Body of pancreas (tissue), 4 donors: ENCODE results near the gene IGF1R. TPM values are rescaled to one million over a fixed set of nuclear protein-coding genes. Genes with fewer than 3 reads are reported as not detected.

Experiments
- ATAC-seq: fragments of 150-250 bp; one replicate; pipeline ENCODE4 v1.9.1; 2016
- DNase-seq, 4 donors: peaks; one replicate each; pipeline ENCODE4 v3.0.0-alpha.2; 2019
- H3K27ac ChIP-seq, 4 donors: fragments of 200-600 bp; sonication (generic); 1 replicate in 3 of 4; 2 replicates in 1 of 4; pipeline versions ENCODE4 v1.5.1 to v1.6.1; 2016 to 2019; ENCODE audit warnings: mild to moderate bottlenecking in 1 of 4, mixed read lengths in 1 of 4, moderate library complexity in 1 of 4
- H3K27me3 ChIP-seq, 2 donors: fragments of 200-600 bp; sonication (generic); one replicate each; pipeline ENCODE4 v1.6.0; 2016; ENCODE audit warnings: mild to moderate bottlenecking in 1 of 2
- H3K36me3 ChIP-seq, 2 donors: fragments of 200-600 bp; sonication (generic); replicated peaks in 1 of 2; 2 replicates each; pipeline ENCODE4 v1.5.1; 2016; ENCODE audit warnings: low read depth in 2 of 2; ENCODE audit not compliant: insufficient read depth in 1 of 2
- H3K4me1 ChIP-seq: fragments of 200-600 bp; sonication (generic); one replicate; pipeline ENCODE4 v1.6.0; 2016
- H3K4me3 ChIP-seq, 2 donors: fragments of 200-600 bp; sonication (generic); 1 replicate in 1 of 2; 2 replicates in 1 of 2; pipeline ENCODE4 v1.5.1; 2016 to 2019
- H3K9me3 ChIP-seq, 3 donors: fragments of 200-600 bp; sonication (generic); 1 replicate in 2 of 3; 2 replicates in 1 of 3; pipeline ENCODE4 v1.5.1; 2016
- CTCF ChIP-seq, 7 experiments: fragments of 450-650 bp in 4 of 7; fragments of 200-600 bp in 3 of 7; sonication (generic) in 3 of 7; IDR thresholded peaks; one replicate each; pipeline ENCODE4 v1.5.1; 2016 to 2019; ENCODE audit warnings: antibody characterized with exemption in 7 of 7
- POLR2A ChIP-seq, 3 donors: fragments of 450-650 bp; IDR thresholded peaks; one replicate each; pipeline ENCODE4 v1.6.1; 2016; ENCODE audit warnings: antibody characterized with exemption in 3 of 3, mild to moderate bottlenecking in 2 of 3
- WGBS, 2 donors: methylation state at CpG; one replicate each; pipeline ENCODE4 v1.1.5; 2017; 5-methylcytosine and 5-hydroxymethylcytosine counted together
- intact Hi-C: fragments of 100-400 bp; cut with DNase I; formaldehyde crosslinking; loops from one replicate; pipeline ENCODE4 v1.15.1; 2023
- total RNA-seq, 2 donors: library from RNA; depleted of rRNA; stranded (reverse); fragments of >200 nt; gene quantifications; one replicate each; pipeline ENCODE4 v1.1.0, GENCODE V29; 2016

Gene IGF1R
- total RNA-seq, 2 donors from 2014 or later, result 34.8 to 55.7 TPM

GRCh38 chr15:98738689-98739401 is 90.5 kb downstream of the IGF1R start:
- no peak overlapping the region for H3K4me3 ChIP-seq
- DNase-seq (no peak), ATAC-seq (no peak)
- no peaks in the 10 kb centered on the region for H3K36me3 ChIP-seq
- no peaks in the 10 kb centered on the region for H3K27me3 ChIP-seq
- H3K9me3 ChIP-seq, result no peaks in the 10 kb centered on the region
- H3K27ac ChIP-seq, result no peak overlapping the region
- intact Hi-C loops, result no loop called here
- WGBS, 2 donors, result 61 to 69% methylated on average over 9 of the region's 9 CpGs
- peaks cover 29% of the 10 kb centered on the region for H3K4me1 ChIP-seq
- no peak for TF ChIP-seq POLR2A (IDR thresholded peaks at IDR 0.05)
- no peak for TF ChIP-seq CTCF (IDR thresholded peaks at IDR 0.05)

GRCh38 chr15:98740295-98740694 is 92.0 kb downstream of the IGF1R start:
- no peaks in the 10 kb centered on the region for H3K36me3 ChIP-seq
- no peak for TF ChIP-seq POLR2A (IDR thresholded peaks at IDR 0.05)
- TF ChIP-seq CTCF (IDR thresholded peaks at IDR 0.05), result no peak
- no peak overlapping the region for H3K4me3 ChIP-seq
- ATAC-seq (no peak), DNase-seq (no peak)
- H3K27ac ChIP-seq, result no peak overlapping the region
- no peaks in the 10 kb centered on the region for H3K9me3 ChIP-seq
- H3K4me1 ChIP-seq, result peaks cover 21% of the 10 kb centered on the region
- WGBS, 2 donors, result 83 to 87% methylated on average over 4 of the region's 4 CpGs
- no peaks in the 10 kb centered on the region for H3K27me3 ChIP-seq
- intact Hi-C loops, result no loop called here

GRCh38 chr15:98740963-98741362 is 92.6 kb downstream of the IGF1R start:
- WGBS, 2 donors, result 65 to 78% methylated on average over 4 of the region's 4 CpGs

GRCh38 chr15:98743177-98743576 is 94.8 kb downstream of the IGF1R start:
- no peak overlapping the region for H3K4me3 ChIP-seq
- no peaks in the 10 kb centered on the region for H3K9me3 ChIP-seq
- intact Hi-C loops, result no loop called here
- TF ChIP-seq CTCF (IDR thresholded peaks at IDR 0.05) (no peak), POLR2A (IDR thresholded peaks at IDR 0.05) (no peak)
- H3K4me1 ChIP-seq, result peaks cover 31% of the 10 kb centered on the region
- no peaks in the 10 kb centered on the region for H3K27me3 ChIP-seq
- no peak overlapping the region for H3K27ac ChIP-seq
- WGBS, 2 donors, result 88 to 94% methylated on average over 6 of the region's 6 CpGs
- no peak for DNase-seq
- no peak for ATAC-seq
- no peaks in the 10 kb centered on the region for H3K36me3 ChIP-seq

More at GRCh38 chr15:98740963-98741362, 92.6 kb downstream of the IGF1R start:
- H3K36me3 ChIP-seq, result no peaks in the 10 kb centered on the region
- no peak overlapping the region for H3K4me3 ChIP-seq
- H3K9me3 ChIP-seq, result no peaks in the 10 kb centered on the region
- H3K27ac ChIP-seq, result no peak overlapping the region
- ATAC-seq, result no peak
- DNase-seq, result no peak
- no peaks in the 10 kb centered on the region for H3K27me3 ChIP-seq
- intact Hi-C loops, result no loop called here
- H3K4me1 ChIP-seq, result peaks cover 23% of the 10 kb centered on the region
- no peak for TF ChIP-seq POLR2A (IDR thresholded peaks at IDR 0.05)
- TF ChIP-seq CTCF (IDR thresholded peaks at IDR 0.05), result no peak

GRCh38 chr15:98744506-98744905 is 96.2 kb downstream of the IGF1R start:
- ATAC-seq (no peak), DNase-seq (no peak)
- H3K36me3 ChIP-seq, result no peaks in the 10 kb centered on the region
- intact Hi-C loops, result no loop called here
- H3K4me1 ChIP-seq, result peaks cover 27% of the 10 kb centered on the region
- H3K27me3 ChIP-seq, result no peaks in the 10 kb centered on the region
- 52 to 70% methylated on average over 2 of the region's 2 CpGs for WGBS, 2 donors
- H3K9me3 ChIP-seq, result no peaks in the 10 kb centered on the region
- H3K27ac ChIP-seq, result no peak overlapping the region
- TF ChIP-seq CTCF (IDR thresholded peaks at IDR 0.05) (no peak), POLR2A (IDR thresholded peaks at IDR 0.05) (no peak)
- H3K4me3 ChIP-seq, result no peak overlapping the region
